Neural progenitor cell (in vitro differentiated cells): ENCODE data around the gene TMEM242.

Experiments
- CTCF ChIP-seq: fragments of 200-600 bp; sonication (generic); IDR thresholded peaks from 2 replicates; pipeline ENCODE4 v1.5.1; 2017; ENCODE audit warnings: antibody characterized with exemption, mild to moderate bottlenecking
- EZH2 ChIP-seq: fragments of 200-600 bp; sonication (generic); IDR thresholded peaks from 2 replicates; pipeline ENCODE4 v1.6.1; 2017; ENCODE audit warnings: antibody characterized with exemption, mild to moderate bottlenecking, moderate library complexity
- EZH2phosphoT487 ChIP-seq: fragments of 200-600 bp; sonication (generic); IDR thresholded peaks from 2 replicates; pipeline ENCODE4 v1.6.1; 2017; ENCODE audit warnings: antibody characterized with exemption

GRCh38 chr6:157292202-157292601, 31.1 kb downstream of the TMEM242 start:
- no peak for TF ChIP-seq CTCF
- no peak for TF ChIP-seq EZH2phosphoT487
- TF ChIP-seq EZH2: no peak
